DMS153 (cell line): ENCODE data around the gene RAB40B.

Experiments used
- DNase-seq: peaks from one replicate; lab custom pipeline; 2025; lab: John Stamatoyannopoulos, UW

The RAB40B gene

GRCh38 chr17:82614095-82614631, 84.3 kb downstream of the RAB40B start:
- no peak for DNase-seq

GRCh38 chr17:82613283-82614094, 85.0 kb downstream of the RAB40B start:
- DNase-seq = no peak

- DNase-seq = no peak
Measured at GRCh38 chr17:82611140-82612058, 87.1 kb downstream of the RAB40B start.

GRCh38 chr17:82609655-82610054, 88.8 kb downstream of the RAB40B start:
- no peak for DNase-seq

- no peak for DNase-seq
Measured at GRCh38 chr17:82608816-82609215, 89.7 kb downstream of the RAB40B start.

GRCh38 chr17:82605939-82606600, 92.4 kb downstream of the RAB40B start:
- no peak for DNase-seq
